H1 (cell line): ENCODE measurements around the gene MACROD2. TPM values are rescaled to one million over a fixed set of nuclear protein-coding genes. Genes with fewer than 3 reads are reported as not detected.

Source experiments
- EP300 ChIP-seq, 2 experiments: IDR thresholded peaks; 1 replicate in 1 of 2; 2 replicates in 1 of 2; pipeline ENCODE4 v1.6.1; 2011 to 2012; ENCODE audit warnings: low read depth in 2 of 2, low read length in 2 of 2, mild to moderate bottlenecking in 2 of 2, borderline replicate concordance in 1 of 2, inconsistent platforms in 1 of 2, moderate library complexity in 1 of 2
- JUND ChIP-seq: IDR thresholded peaks from 2 replicates; pipeline ENCODE4 v1.6.1; 2011; ENCODE audit warnings: mild to moderate bottlenecking, improper control_type of control experiment, low read length
- polyA plus RNA-seq, 7 experiments: library from polyadenylated mRNA; depleted of rRNA in 3 of 7; stranded (reverse) in 5 of 7; unstranded in 2 of 7; fragments of >200 nt in 5 of 7; fragments of 200-250 nt in 2 of 7; gene quantifications; 1 replicate in 5 of 7; 2 replicates in 1 of 7; 4 replicates in 1 of 7; pipeline versions ENCODE4 v1.2.1 to v1.2.3, GENCODE V29; 2011 to 2013; ENCODE audit warnings: missing spikeins in 2 of 7, mixed read lengths in 2 of 7
- total RNA-seq: library from RNA; stranded (reverse); fragmentation: NEBNext Ultra II Directional; extraction: Animal tissue kit (Norgen Biotek cat#: 25700); gene quantifications from 2 replicates; pipeline ENCODE4 v1.2.1, GENCODE V29; 2021
- TF ChIP-seq, protein P1 (sequence below): IDR thresholded peaks from 2 replicates; pipeline ENCODE4 v1.6.1; 2012; ENCODE audit warnings: inconsistent platforms

The MACROD2 gene
- total and polyA plus RNA-seq, 2 of the 8 experiments (the other 6 are each of a cell fraction or from before 2014, with no cell fraction given), result 0.70 to 3.9 TPM

- no peak for TF ChIP-seq EP300 (IDR thresholded peaks at IDR 0.05; ENCODE audit: borderline replicate concordance in 1 of 2, low read depth in 2 of 2, low read length in 2 of 2)
- TF ChIP-seq JUND, result no peak
- TF ChIP-seq, protein P1, sequence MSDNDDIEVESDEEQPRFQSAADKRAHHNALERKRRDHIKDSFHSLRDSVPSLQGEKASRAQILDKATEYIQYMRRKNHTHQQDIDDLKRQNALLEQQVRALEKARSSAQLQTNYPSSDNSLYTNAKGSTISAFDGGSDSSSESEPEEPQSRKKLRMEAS, result no peak
Measured at GRCh38 chr20:15253431-15253830, 1258.1 kb downstream of the MACROD2 start (continued).
